CD4-positive, alpha-beta T cell treated with Interleukin-15 for 4 hours (primary cell): ENCODE results near the gene TTLL10.
A peak's percentile ranks its signal among the peaks of the same experiment; 100 is the strongest.

Experiments
- DNase-seq: peaks from one replicate; pipeline ENCODE4 v3.0.0-alpha.2; 2020; ENCODE audit warnings: low spot score

Gene TTLL10

GRCh38 chr1:1157914-1158710 is 15.6 kb upstream of the TTLL10 start:
- peak; percentile 20 for DNase-seq

- DNase-seq, result no peak
Observed at GRCh38 chr1:1160281-1160930, 13.3 kb upstream of the TTLL10 start.

GRCh38 chr1:1161078-1161682 is 12.5 kb upstream of the TTLL10 start:
- no peak for DNase-seq

- DNase-seq, result no peak
Observed at GRCh38 chr1:1161683-1162079, 12.0 kb upstream of the TTLL10 start.

- DNase-seq, result no peak
Observed at GRCh38 chr1:1162597-1163537, 10.8 kb upstream of the TTLL10 start.

- no peak for DNase-seq
Observed at GRCh38 chr1:1163538-1164070, 10.1 kb upstream of the TTLL10 start.

GRCh38 chr1:1164361-1164700 is 9.3 kb upstream of the TTLL10 start:
- DNase-seq, result no peak

GRCh38 chr1:1164701-1165451 is 8.8 kb upstream of the TTLL10 start:
- DNase-seq, result no peak

GRCh38 chr1:1165485-1165884 is 8.2 kb upstream of the TTLL10 start:
- no peak for DNase-seq

GRCh38 chr1:1165900-1166421 is 7.7 kb upstream of the TTLL10 start:
- no peak for DNase-seq

- no peak for DNase-seq
Observed at GRCh38 chr1:1166642-1167397, 6.9 kb upstream of the TTLL10 start.

GRCh38 chr1:1167398-1167821 is 6.3 kb upstream of the TTLL10 start:
- no peak for DNase-seq

- no peak for DNase-seq
Observed at GRCh38 chr1:1167841-1168450, 5.7 kb upstream of the TTLL10 start.

- DNase-seq, result no peak
Observed at GRCh38 chr1:1168451-1169411, 4.9 kb upstream of the TTLL10 start.

- DNase-seq, result no peak
Observed at GRCh38 chr1:1169429-1170214, 4.1 kb upstream of the TTLL10 start.

- no peak for DNase-seq
Observed at GRCh38 chr1:1170215-1171091, 3.2 kb upstream of the TTLL10 start.

GRCh38 chr1:1171161-1171545 is 2.5 kb upstream of the TTLL10 start:
- no peak for DNase-seq
